Heart left ventricle (tissue), 16 donors: ENCODE results near the gene COLGALT1. TPM values are rescaled to one million over a fixed set of nuclear protein-coding genes. Genes with fewer than 3 reads are reported as not detected.

Experiments used
- ATAC-seq, 4 donors: fragments of 200-7000 bp; cut with Tn5 transposase; one replicate each; pipeline ENCODE4 v1.9.1; 2020 to 2022; ENCODE audit warnings: moderate library complexity in 4 of 4, mild to moderate bottlenecking in 3 of 4, moderate number of reproducible peaks in 1 of 4
- DNase-seq, 5 donors: peaks; one replicate each; pipeline ENCODE4 v3.0.0-alpha.2; 2020
- H3K27ac ChIP-seq, 12 donors: fragments of 200-600 bp; sonication (generic) in 4 of 12; one replicate each; pipeline versions ENCODE4 v1.5.0 to v1.8.0; 2016 to 2022; ENCODE audit warnings: mild to moderate bottlenecking in 2 of 12
- H3K27me3 ChIP-seq, 9 donors: fragments of 200-600 bp; sonication (generic) in 2 of 9; one replicate each; pipeline versions ENCODE4 v1.5.1 to v1.8.0; 2016 to 2022; ENCODE audit warnings: mild to moderate bottlenecking in 3 of 9
- H3K36me3 ChIP-seq, 9 donors: fragments of 200-600 bp; sonication (generic) in 2 of 9; one replicate each; pipeline versions ENCODE4 v1.5.0 to v1.8.0; 2018 to 2022; ENCODE audit warnings: mild to moderate bottlenecking in 2 of 9
- H3K4me1 ChIP-seq, 12 donors: fragments of 200-600 bp; sonication (generic) in 4 of 12; one replicate each; pipeline versions ENCODE4 v1.5.0 to v1.8.0; 2016 to 2022; ENCODE audit warnings: mild to moderate bottlenecking in 3 of 12
- H3K4me3 ChIP-seq, 12 donors: fragments of 200-600 bp; sonication (generic) in 4 of 12; one replicate each; pipeline versions ENCODE4 v1.5.0 to v1.8.0; 2017 to 2022; ENCODE audit warnings: mild to moderate bottlenecking in 9 of 12, moderate library complexity in 4 of 12
- H3K9me3 ChIP-seq, 12 donors: fragments of 200-600 bp; sonication (generic) in 4 of 12; one replicate each; pipeline versions ENCODE4 v1.5.0 to v1.8.0; 2016 to 2022; ENCODE audit warnings: mild to moderate bottlenecking in 1 of 12
- POLR2A ChIP-seq, 2 donors: fragments of 450-650 bp; IDR thresholded peaks; one replicate each; pipeline ENCODE4 v1.6.1; 2017; ENCODE audit warnings: antibody characterized with exemption in 2 of 2, mild to moderate bottlenecking in 2 of 2, moderate library complexity in 2 of 2
- WGBS, 4 donors: extraction: QIAGEN DNeasy Blood & Tissue Kit in 2 of 4; methylation state at CpG; one replicate each; pipeline versions ENCODE4 v1.1.5 to v1.1.7; 2013 to 2018; 5-methylcytosine and 5-hydroxymethylcytosine counted together
- intact Hi-C, 10 donors: fragments of 100-400 bp; cut with DNase I; formaldehyde crosslinking; loops; one replicate each; pipeline versions ENCODE4 v1.11.1 to v1.14.2; 2022
- polyA plus RNA-seq, 2 donors: library from polyadenylated mRNA; stranded (reverse); fragments of 200-250 nt; gene quantifications; one replicate each; pipeline ENCODE4 v1.2.3, GENCODE V29; 2013
- total RNA-seq, 9 donors: library from RNA; depleted of rRNA in 2 of 9; stranded (reverse); fragments of >200 nt in 2 of 9; fragmentation: NEBNext Ultra II Directional in 3 of 9; extraction: Animal tissue kit (Norgen Biotek cat#: 25700) in 3 of 9; gene quantifications; one replicate each; pipeline versions ENCODE4 v1.1.0 to v1.2.4, GENCODE V29; 2016 to 2023
- TF ChIP-seq, protein P1 (sequence below), 12 donors: fragments of 200-600 bp; sonication (generic) in 4 of 12; IDR thresholded peaks; one replicate each; pipeline versions ENCODE4 v1.5.0 to v1.8.0; 2018 to 2022; ENCODE audit warnings: antibody characterized with exemption in 12 of 12, mild to moderate bottlenecking in 5 of 12
- donor health status: ischemic (EF 13 %, LVEDD 7.1; RV severe dilation, severe dysfunction).
- donor health status: healthy with polysubstance abuse.
- donor health status: DM: no; HTN: yes; CAD: no.
- donor health status: DM: no; HTN: no; CAD: no.
- donor health status: ischemic (EF 25% LVEDD 6.9; RV normal size, moderate dysfunction).
- donor health status: ischemic (EF 25% LVEDD 5.7; RV mildly dilated, moderate dysfunction).
- donor health status: healthy.
- donor health status: DM: yes; HTN: yes; CAD: no.
- donor health status: ischemic (EF 35%, LVEDD 5.7; RV mildly dilated, moderate dysfunction).
- donor health status: nonischemic (EF 11% LVEDD 7.7; RV severe dilation, severe dysfunction).
- donor health status: DM: yes; HTN: yes; CAD: no.
- donor health status: PGD.
- donor health status: ischemic (EF 29% LVEDD 5.4; RV normal size, mild dysfunction).
- donor health status: nonischemic (EF 23%, LVEDD 6.1; RV moderate dilation, normal function).

COLGALT1 gene
- total and polyA plus RNA-seq, 11 donors, result 16.1 to 117 (median 32.6) TPM

DNA sequence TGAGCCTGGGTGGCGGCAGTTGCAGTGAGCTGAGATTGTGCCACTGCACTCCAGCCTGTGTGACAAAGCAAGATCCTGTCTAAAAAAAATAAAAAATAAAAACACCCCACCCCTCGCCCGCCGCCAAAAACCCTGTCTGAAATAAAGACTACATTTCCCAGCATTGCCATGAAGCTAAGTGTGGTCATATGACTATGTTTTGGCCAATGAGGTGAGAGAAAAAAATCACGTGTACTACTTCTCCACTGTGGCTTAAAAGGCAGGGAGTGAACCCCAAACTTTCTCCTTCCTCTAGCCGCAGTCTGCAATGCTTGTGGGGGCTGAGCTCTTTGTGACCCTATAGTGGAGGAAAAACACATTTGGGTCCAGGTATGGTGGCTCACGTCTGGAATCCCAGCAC, 54.9 kb downstream of the COLGALT1 start:
- no peak for TF ChIP-seq POLR2A (IDR thresholded peaks at IDR 0.05)
- TF ChIP-seq, protein P1, sequence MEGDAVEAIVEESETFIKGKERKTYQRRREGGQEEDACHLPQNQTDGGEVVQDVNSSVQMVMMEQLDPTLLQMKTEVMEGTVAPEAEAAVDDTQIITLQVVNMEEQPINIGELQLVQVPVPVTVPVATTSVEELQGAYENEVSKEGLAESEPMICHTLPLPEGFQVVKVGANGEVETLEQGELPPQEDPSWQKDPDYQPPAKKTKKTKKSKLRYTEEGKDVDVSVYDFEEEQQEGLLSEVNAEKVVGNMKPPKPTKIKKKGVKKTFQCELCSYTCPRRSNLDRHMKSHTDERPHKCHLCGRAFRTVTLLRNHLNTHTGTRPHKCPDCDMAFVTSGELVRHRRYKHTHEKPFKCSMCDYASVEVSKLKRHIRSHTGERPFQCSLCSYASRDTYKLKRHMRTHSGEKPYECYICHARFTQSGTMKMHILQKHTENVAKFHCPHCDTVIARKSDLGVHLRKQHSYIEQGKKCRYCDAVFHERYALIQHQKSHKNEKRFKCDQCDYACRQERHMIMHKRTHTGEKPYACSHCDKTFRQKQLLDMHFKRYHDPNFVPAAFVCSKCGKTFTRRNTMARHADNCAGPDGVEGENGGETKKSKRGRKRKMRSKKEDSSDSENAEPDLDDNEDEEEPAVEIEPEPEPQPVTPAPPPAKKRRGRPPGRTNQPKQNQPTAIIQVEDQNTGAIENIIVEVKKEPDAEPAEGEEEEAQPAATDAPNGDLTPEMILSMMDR (IDR thresholded peaks at IDR 0.05), result no peak
- Histone ChIP-seq H3K4me1 (peaks cover 0 to 14% (median 7%) of the 10 kb centered on the region in 12 donors), H3K27ac (no peak overlapping the region), H3K4me3 (no peak overlapping the region), H3K36me3 (no peaks in the 10 kb centered on the region), H3K9me3 (no peaks in the 10 kb centered on the region), H3K27me3 (peaks cover 0 to 22% (median 6%) of the 10 kb centered on the region in 9 donors)
- DNase-seq, result no peak
- ATAC-seq, result no peak
- 61 to 75% (median 64%) methylated on average over 7 of the region's 7 CpGs for WGBS, 4 donors
- intact Hi-C loops, result loop anchor here in 1 of 10 donors (10.0 kb wide), 1 partner anchor 164 kb away; no protein-coding TSS in a partner anchor

- Histone ChIP-seq H3K4me1 (peaks cover 0 to 8% (median 0%) of the 10 kb centered on the region in 12 donors), H3K4me3 (no peak overlapping the region), H3K36me3 (no peaks in the 10 kb centered on the region), H3K27me3 (peaks cover 0 to 25% (median 9%) of the 10 kb centered on the region in 9 donors), H3K27ac (no peak overlapping the region), H3K9me3 (no peaks in the 10 kb centered on the region)
- intact Hi-C loops, result loop anchor here in 1 of 10 donors (10.0 kb wide), 1 partner anchor 163 kb away; no protein-coding TSS in a partner anchor
- DNase-seq (no peak), ATAC-seq (no peak)
- TF ChIP-seq POLR2A (IDR thresholded peaks at IDR 0.05), result no peak
- TF ChIP-seq, protein P1 (IDR thresholded peaks at IDR 0.05), result no peak
- 80 to 91% (median 87%) methylated on average over 7 of the region's 7 CpGs for WGBS, 4 donors
Observed at GRCh38 chr19:17611462-17612244, 56.2 kb downstream of the COLGALT1 start.

GRCh38 chr19:17614476-17614875, 59.0 kb downstream of the COLGALT1 start:
- WGBS, 4 donors, result 71 to 87% (median 86%) methylated on average over 6 to 12 of the region's 12 CpGs
- Histone ChIP-seq H3K27ac (no peak overlapping the region), H3K4me3 (no peak overlapping the region), H3K27me3 (peaks cover 0 to 37% (median 9%) of the 10 kb centered on the region in 9 donors), H3K36me3 (no peaks in the 10 kb centered on the region), H3K4me1 (peaks cover 0 to 10% (median 0%) of the 10 kb centered on the region in 12 donors), H3K9me3 (no peaks in the 10 kb centered on the region)
- no peak for ATAC-seq
- TF ChIP-seq, protein P1 (IDR thresholded peaks at IDR 0.05), result no peak
- TF ChIP-seq POLR2A (IDR thresholded peaks at IDR 0.05), result no peak
- intact Hi-C loops, result loop anchor here in 1 of 10 donors (10.0 kb wide), 1 partner anchor 160 kb away; no protein-coding TSS in a partner anchor
- DNase-seq, result no peak
